ENCODE data around the gene CBY3.
"Not testable (repeated sequence)": the region's sequence is repeated elsewhere in the genome, so short reads cannot be mapped to it uniquely, and the experiment has no call there.

The CBY3 gene

GRCh38 chr5:179680780-179681401 is at the start of gene CBY3:
TSS of gene CBY3 (minus strand) at chr5:179681034. CDS start at chr5:179680918, 116 bp downstream.
- DNase-seq, result no peak

- no peak for DNase-seq
These were observed 49.5 kb upstream of the CBY3 start for GRCh38 chr5:179730356-179730755.

GRCh38 chr5:179729727-179730126 is 48.9 kb upstream of the CBY3 start:
- no peak for DNase-seq

GRCh38 chr5:179729303-179729702 is 48.5 kb upstream of the CBY3 start:
- DNase-seq, result no peak

- no peak for DNase-seq
These were observed 46.3 kb upstream of the CBY3 start for GRCh38 chr5:179727106-179727505.

GRCh38 chr5:179724163-179724562 is 43.3 kb upstream of the CBY3 start:
- no peak for DNase-seq

GRCh38 chr5:179720222-179720621 is 39.4 kb upstream of the CBY3 start:
- no peak for DNase-seq

- DNase-seq, result no peak
These were observed 35.5 kb upstream of the CBY3 start for GRCh38 chr5:179716286-179716685.

GRCh38 chr5:179700401-179700918 is 19.6 kb upstream of the CBY3 start:
- DNase-seq, result no peak

- peak; percentile 10 for DNase-seq
These were observed 18.9 kb upstream of the CBY3 start for GRCh38 chr5:179699616-179700237.

- DNase-seq, result peak; percentile 9
These were observed 18.2 kb upstream of the CBY3 start, which contains the start of gene CANX for GRCh38 chr5:179698935-179699615. TSS of gene CANX (plus strand) at chr5:179698967. CDS start at chr5:179705682, 6,715 bp downstream.

GRCh38 chr5:179697993-179698934 is 17.4 kb upstream of the CBY3 start:
- peak; percentile 99 for DNase-seq

GRCh38 chr5:179697543-179697942 is 16.7 kb upstream of the CBY3 start:
- DNase-seq, result not testable (repeated sequence)

GRCh38 chr5:179697108-179697507 is 16.3 kb upstream of the CBY3 start:
- DNase-seq, result no peak

- DNase-seq, result no peak
These were observed 15.8 kb upstream of the CBY3 start for GRCh38 chr5:179696603-179697002.

GRCh38 chr5:179694561-179694960 is 13.7 kb upstream of the CBY3 start:
- no peak for DNase-seq

- DNase-seq, result not testable (repeated sequence)
These were observed 8.4 kb upstream of the CBY3 start for GRCh38 chr5:179689212-179689611.

GRCh38 chr5:179680014-179680779 is 637 bp downstream of the CBY3 start:
- no peak for DNase-seq

- no peak for DNase-seq
These were observed 1.7 kb downstream of the CBY3 start for GRCh38 chr5:179679014-179679674.

- DNase-seq, result peak; percentile 90
These were observed 2.4 kb downstream of the CBY3 start for GRCh38 chr5:179678223-179679013.
